HepG2 (cell line): Measurements from ENCODE around the gene CTDSP1. TPM values are rescaled to one million over a fixed set of nuclear protein-coding genes. Genes with fewer than 3 reads are reported as not detected.
A peak's percentile ranks its signal among the peaks of the same experiment; 100 is the strongest.

Source experiments
- ATAC-seq: fragments of 200-7000 bp; cut with Tn5 transposase; 3 replicates; pipeline ENCODE4 v1.9.1; 2020; ENCODE audit warnings: mild to moderate bottlenecking, moderate library complexity
- BruUV-seq: library from RNA; stranded (reverse); fragments of 400-500 nt; replicated peaks from 2 replicates; lab custom pipeline; 2021; lab: Mats Ljungman, UMichigan
- CTCF ChIA-PET: fragments of 300-600 bp; formaldehyde crosslinking; extraction: SDS; loops from one replicate; lab custom pipeline; 2021; ENCODE audit warnings: low total read pairs, inconsistent platforms, low intra/inter-chr PET ratio; lab: Yijun Ruan, JAX
- POLR2A ChIA-PET: fragments of 350-600 bp; sonication (Branson Sonifier 250); formaldehyde crosslinking; loops from one replicate; lab custom pipeline; 2020; ENCODE audit warnings: antibody characterized with exemption, inconsistent platforms; lab: Yijun Ruan, JAX
- DNase-seq: peaks from one replicate; pipeline ENCODE4 v3.0.0-alpha.2; 2015; ENCODE audit warnings: low spot score
- FAIRE-seq: peaks from 3 replicates; lab custom pipeline; 2011; peaks lifted over from hg19 to GRCh38; lab: Jason Lieb, UNC
- H2AFZ ChIP-seq: one replicate; pipeline ENCODE4 v1.6.1; 2011; ENCODE audit warnings: low read length, inconsistent platforms
- H3K27ac ChIP-seq: fragments of 300-600 bp; 3 replicates; pipeline ENCODE4 v1.8.0; 2011; ENCODE audit warnings: mixed run types, mild to moderate bottlenecking, mixed read lengths, low read length, inconsistent platforms; ENCODE audit not compliant: insufficient read depth; ENCODE audit errors: extremely low read length
- H3K27me3 ChIP-seq, 2 experiments: fragments of 200-600 bp in 1 of 2; 2 replicates in 1 of 2; 3 replicates in 1 of 2; pipeline versions ENCODE4 v1.6.0 to v1.8.0; 2011; ENCODE audit warnings: low read length in 2 of 2, mild to moderate bottlenecking in 2 of 2, moderate library complexity in 2 of 2, inconsistent platforms in 1 of 2; ENCODE audit not compliant: insufficient read depth in 2 of 2, control insufficient read depth in 1 of 2
- H3K36me3 ChIP-seq, 2 experiments: fragments of 200-600 bp in 1 of 2; replicated peaks in 1 of 2; 2 replicates in 1 of 2; 3 replicates in 1 of 2; pipeline versions ENCODE4 v1.5.1 to v1.8.0; 2011; ENCODE audit warnings: low read length in 2 of 2, inconsistent platforms in 1 of 2; ENCODE audit not compliant: insufficient read depth in 2 of 2, control insufficient read depth in 1 of 2
- H3K4me1 ChIP-seq: 2 replicates; pipeline ENCODE4 v1.5.1; 2012; ENCODE audit warnings: low read length, inconsistent platforms; ENCODE audit not compliant: insufficient read depth
- H3K4me2 ChIP-seq: 2 replicates; pipeline ENCODE4 v1.6.0; 2011; ENCODE audit warnings: low read depth, low read length, inconsistent platforms
- H3K4me3 ChIP-seq, 3 experiments: fragments of 200-600 bp in 1 of 3; sonication (generic), shearing (Covaris generic) in 1 of 3; replicated peaks in 1 of 3; 2 replicates each; pipeline ENCODE4 v1.5.1; 2011 to 2016; ENCODE audit warnings: low read length in 3 of 3, inconsistent platforms in 2 of 3, low read depth in 2 of 3, mild to moderate bottlenecking in 2 of 3, control low read depth in 1 of 3, mixed read lengths in 1 of 3; ENCODE audit not compliant: insufficient read depth in 1 of 3
- H3K79me2 ChIP-seq: one replicate; pipeline ENCODE4 v1.6.1; 2011; ENCODE audit warnings: low read length, inconsistent platforms; ENCODE audit not compliant: insufficient read depth
- H3K9ac ChIP-seq: 2 replicates; pipeline ENCODE4 v1.6.0; 2011; ENCODE audit warnings: mild to moderate bottlenecking, low read depth, low read length, inconsistent platforms; ENCODE audit not compliant: insufficient read depth
- H3K9me3 ChIP-seq: 2 replicates; pipeline ENCODE4 v1.5.1; 2012; ENCODE audit warnings: mild to moderate bottlenecking, low read length
- H4K20me1 ChIP-seq: 2 replicates; pipeline ENCODE4 v1.6.0; 2011; ENCODE audit warnings: inconsistent platforms, mild to moderate bottlenecking, low read length, moderate library complexity; ENCODE audit not compliant: insufficient read depth
- AHR ChIP-seq: IDR thresholded peaks from 2 replicates; pipeline ENCODE4 v1.6.1; 2018; ENCODE audit warnings: missing genetic modification reagents, missing compliant biosample characterization
- FOXK1 ChIP-seq: sonication (generic); formaldehyde crosslinking; IDR thresholded peaks from 2 replicates; pipeline ENCODE4 v1.4.0; 2020; ENCODE audit warnings: low read depth, missing genetic modification reagents, borderline replicate concordance
- HNF4A ChIP-seq: sonication (generic); formaldehyde crosslinking; IDR thresholded peaks from 2 replicates; pipeline ENCODE4 v1.4.0; 2020; ENCODE audit warnings: missing genetic modification reagents
- KDM5A ChIP-seq: fragments of 200-600 bp; sonication (generic); IDR thresholded peaks from 2 replicates; pipeline ENCODE4 v1.7.0; 2018; ENCODE audit warnings: antibody characterized with exemption, mild to moderate bottlenecking, low read length, borderline replicate concordance
- YY1 ChIP-seq: IDR thresholded peaks from 2 replicates; pipeline ENCODE4 v1.6.1; 2011; ENCODE audit warnings: low read length, low read depth, moderate library complexity, mild to moderate bottlenecking; ENCODE audit not compliant: insufficient read depth, insufficient replicate concordance
- ZFAT ChIP-seq: sonication (generic); formaldehyde crosslinking; conservative IDR thresholded peaks from 2 replicates; pipeline ENCODE4 v1.8.1; 2023; ENCODE audit warnings: missing genetic modification reagents, inconsistent platforms
- WGBS: methylation state at CpG from one replicate; pipeline ENCODE4 v1.1.6; 2017; ENCODE audit warnings: low lambda C conversion rate; 5-methylcytosine and 5-hydroxymethylcytosine counted together
- in situ Hi-C: cut with HindIII; loops from 2 replicates; pipeline ENCODE4 v1.10.0; 2017; ENCODE audit warnings: low pct_unique_long_range_greater_than_20kb; ENCODE audit not compliant: extremely low pct_ligation_motif_present
- intact Hi-C: fragments of 100-400 bp; cut with micrococcal nuclease; formaldehyde crosslinking; loops from one replicate; pipeline ENCODE4 v1.10.0; 2022; ENCODE audit not compliant: unreplicated experiment
- polyA plus RNA-seq, 8 experiments: library from polyadenylated mRNA; depleted of rRNA in 3 of 8; stranded (reverse) in 7 of 8; unstranded in 1 of 8; fragments of >200 nt; fragmentation: Illumina TruSeq in 4 of 8; extraction: Trizol in 4 of 8; gene quantifications; 2 replicates each; pipeline versions ENCODE4 v1.2.1 to v1.2.3, GENCODE V29; 2011 to 2016; ENCODE audit warnings: low read depth in 4 of 8, missing spikeins in 1 of 8, mixed read lengths in 1 of 8; ENCODE audit not compliant: insufficient read depth in 1 of 8
- total RNA-seq, 5 experiments: library from RNA; depleted of rRNA; stranded (reverse); fragments of >200 nt; fragmentation: Illumina TruSeq; extraction: Trizol; gene quantifications; 2 replicates each; pipeline ENCODE4 v1.2.3, GENCODE V29; 2016; ENCODE audit warnings: low read depth in 1 of 5
- TF ChIP-seq, protein P1 (sequence below): sonication (generic); formaldehyde crosslinking; IDR thresholded peaks from 2 replicates; pipeline ENCODE4 v1.5.0; 2020; ENCODE audit warnings: missing genetic modification reagents
- TF ChIP-seq, protein P2 (sequence below): sonication (generic); formaldehyde crosslinking; IDR thresholded peaks from 2 replicates; pipeline ENCODE4 v1.5.0; 2020; ENCODE audit warnings: mild to moderate bottlenecking, missing genetic modification reagents, borderline replicate concordance
- TF ChIP-seq, protein P3 (sequence below): sonication (generic); formaldehyde crosslinking; IDR thresholded peaks from 2 replicates; pipeline ENCODE4 v1.5.1; 2020; ENCODE audit warnings: mild to moderate bottlenecking, missing genetic modification reagents, moderate library complexity

The CTDSP1 gene
- total and polyA plus RNA-seq, 2 of the 13 experiments (the other 11 are each of a cell fraction or from before 2014, with no cell fraction given): 91.0 to 268 TPM

DNA sequence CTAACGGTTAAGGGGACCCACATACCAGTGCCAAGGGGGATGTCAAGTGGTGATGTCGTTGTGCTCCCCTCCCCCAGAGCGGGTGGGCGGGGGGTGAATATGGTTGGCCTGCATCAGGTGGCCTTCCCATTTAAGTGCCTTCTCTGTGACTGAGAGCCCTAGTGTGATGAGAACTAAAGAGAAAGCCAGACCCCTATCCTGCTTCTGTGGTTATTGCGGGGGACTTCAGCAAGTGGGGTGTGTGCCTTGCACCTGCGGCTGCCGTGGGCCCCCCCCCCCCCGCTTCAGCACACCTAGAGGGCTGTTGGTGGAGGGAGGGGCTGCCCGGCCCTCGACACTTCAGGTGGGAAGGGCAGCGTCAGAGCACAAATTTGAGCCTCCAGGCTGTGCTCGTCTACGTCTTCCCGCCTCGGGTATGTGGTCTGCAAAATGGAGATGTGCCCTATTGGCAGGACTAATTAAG is 6.1 kb downstream of the CTDSP1 start:
- BruUV-seq: no TSS peak
- Histone ChIP-seq H3K27ac (peak overlapping the region; percentile 79), H3K27me3 (no peaks in the 10 kb centered on the region), H3K36me3 (peaks cover 24 to 38% of the 10 kb centered on the region in 2 experiments; a peak in 4 of 5 replicates), H3K79me2 (peaks cover 25% of the 10 kb centered on the region), H3K4me3 (peak overlapping the region; percentile 32 to 68 (median 51); a peak in 5 of 6 replicates), H2AFZ (no peak overlapping the region), H3K4me1 (peaks cover 65% of the 10 kb centered on the region), H3K9me3 (no peaks in the 10 kb centered on the region), H4K20me1 (no peaks in the 10 kb centered on the region; the same call in 1 of the 2 replicates), H3K4me2 (peak overlapping the region; percentile 86), H3K9ac (peak overlapping the region; percentile 61)
- POLR2A ChIA-PET: interaction anchor here (0.6 to 4.2 kb wide), 17 partner anchors 9 to 254 kb away, joined by 3 to 56 read pairs (median 7); partner anchors contain the start of genes AAMP, BCS1L, PNKD and TMBIM1
- 7% methylated on average over 13 of the region's 15 CpGs for WGBS
- in situ Hi-C loops: loop anchor here (5.0 kb wide), 1 partner anchor 62 kb away; no protein-coding TSS in a partner anchor
- CTCF ChIA-PET: interaction anchor here (1.7 kb wide), 1 partner anchor 60 kb away, joined by 19 read pairs; no protein-coding TSS in a partner anchor
- DNase-seq: no peak
- FAIRE-seq: no peak
- ATAC-seq: peak; percentile 0
- intact Hi-C loops: loop anchor here (1.0 to 2.0 kb wide), 2 partner anchors 39 to 61 kb away; no protein-coding TSS in a partner anchor
- TF ChIP-seq FOXK1 (CRISPR knock-in tag) (no peak), KDM5A (no peak; the same call in 1 of the 2 replicates), ZFAT (CRISPR knock-in tag) (no peak), HNF4A (CRISPR knock-in tag) (peak; percentile 50; the same call in 1 of the 2 replicates), AHR (CRISPR knock-in tag) (no peak; the same call in 1 of the 2 replicates), YY1 (no peak)
- TF ChIP-seq, protein P1, sequence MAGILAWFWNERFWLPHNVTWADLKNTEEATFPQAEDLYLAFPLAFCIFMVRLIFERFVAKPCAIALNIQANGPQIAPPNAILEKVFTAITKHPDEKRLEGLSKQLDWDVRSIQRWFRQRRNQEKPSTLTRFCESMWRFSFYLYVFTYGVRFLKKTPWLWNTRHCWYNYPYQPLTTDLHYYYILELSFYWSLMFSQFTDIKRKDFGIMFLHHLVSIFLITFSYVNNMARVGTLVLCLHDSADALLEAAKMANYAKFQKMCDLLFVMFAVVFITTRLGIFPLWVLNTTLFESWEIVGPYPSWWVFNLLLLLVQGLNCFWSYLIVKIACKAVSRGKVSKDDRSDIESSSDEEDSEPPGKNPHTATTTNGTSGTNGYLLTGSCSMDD (CRISPR knock-in tag): no peak
- TF ChIP-seq, protein P2, sequence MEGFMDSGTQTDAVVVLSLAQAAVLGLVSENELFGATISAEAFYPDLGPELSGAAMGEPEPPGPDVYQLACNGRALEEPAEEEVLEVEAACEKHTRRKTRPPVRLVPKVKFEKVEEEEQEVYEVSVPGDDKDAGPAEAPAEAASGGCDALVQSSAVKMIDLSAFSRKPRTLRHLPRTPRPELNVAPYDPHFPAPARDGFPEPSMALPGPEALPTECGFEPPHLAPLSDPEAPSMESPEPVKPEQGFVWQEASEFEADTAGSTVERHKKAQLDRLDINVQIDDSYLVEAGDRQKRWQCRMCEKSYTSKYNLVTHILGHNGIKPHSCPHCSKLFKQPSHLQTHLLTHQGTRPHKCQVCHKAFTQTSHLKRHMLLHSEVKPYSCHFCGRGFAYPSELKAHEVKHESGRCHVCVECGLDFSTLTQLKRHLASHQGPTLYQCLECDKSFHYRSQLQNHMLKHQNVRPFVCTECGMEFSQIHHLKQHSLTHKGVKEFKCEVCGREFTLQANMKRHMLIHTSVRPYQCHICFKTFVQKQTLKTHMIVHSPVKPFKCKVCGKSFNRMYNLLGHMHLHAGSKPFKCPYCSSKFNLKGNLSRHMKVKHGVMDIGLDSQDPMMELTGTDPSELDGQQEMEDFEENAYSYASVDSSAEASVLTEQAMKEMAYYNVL (CRISPR knock-in tag): 0 out of 2 replicates have a peak, but pooled peaks have one; percentile 2
- TF ChIP-seq, protein P3, sequence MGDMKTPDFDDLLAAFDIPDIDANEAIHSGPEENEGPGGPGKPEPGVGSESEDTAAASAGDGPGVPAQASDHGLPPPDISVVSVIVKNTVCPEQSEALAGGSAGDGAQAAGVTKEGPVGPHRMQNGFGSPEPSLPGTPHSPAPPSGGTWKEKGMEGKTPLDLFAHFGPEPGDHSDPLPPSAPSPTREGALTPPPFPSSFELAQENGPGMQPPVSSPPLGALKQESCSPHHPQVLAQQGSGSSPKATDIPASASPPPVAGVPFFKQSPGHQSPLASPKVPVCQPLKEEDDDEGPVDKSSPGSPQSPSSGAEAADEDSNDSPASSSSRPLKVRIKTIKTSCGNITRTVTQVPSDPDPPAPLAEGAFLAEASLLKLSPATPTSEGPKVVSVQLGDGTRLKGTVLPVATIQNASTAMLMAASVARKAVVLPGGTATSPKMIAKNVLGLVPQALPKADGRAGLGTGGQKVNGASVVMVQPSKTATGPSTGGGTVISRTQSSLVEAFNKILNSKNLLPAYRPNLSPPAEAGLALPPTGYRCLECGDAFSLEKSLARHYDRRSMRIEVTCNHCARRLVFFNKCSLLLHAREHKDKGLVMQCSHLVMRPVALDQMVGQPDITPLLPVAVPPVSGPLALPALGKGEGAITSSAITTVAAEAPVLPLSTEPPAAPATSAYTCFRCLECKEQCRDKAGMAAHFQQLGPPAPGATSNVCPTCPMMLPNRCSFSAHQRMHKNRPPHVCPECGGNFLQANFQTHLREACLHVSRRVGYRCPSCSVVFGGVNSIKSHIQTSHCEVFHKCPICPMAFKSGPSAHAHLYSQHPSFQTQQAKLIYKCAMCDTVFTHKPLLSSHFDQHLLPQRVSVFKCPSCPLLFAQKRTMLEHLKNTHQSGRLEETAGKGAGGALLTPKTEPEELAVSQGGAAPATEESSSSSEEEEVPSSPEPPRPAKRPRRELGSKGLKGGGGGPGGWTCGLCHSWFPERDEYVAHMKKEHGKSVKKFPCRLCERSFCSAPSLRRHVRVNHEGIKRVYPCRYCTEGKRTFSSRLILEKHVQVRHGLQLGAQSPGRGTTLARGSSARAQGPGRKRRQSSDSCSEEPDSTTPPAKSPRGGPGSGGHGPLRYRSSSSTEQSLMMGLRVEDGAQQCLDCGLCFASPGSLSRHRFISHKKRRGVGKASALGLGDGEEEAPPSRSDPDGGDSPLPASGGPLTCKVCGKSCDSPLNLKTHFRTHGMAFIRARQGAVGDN (CRISPR knock-in tag): peak; percentile 85
